PC-3 (cell line): Measurements from ENCODE around the gene ASXL1. TPM values are rescaled to one million over a fixed set of nuclear protein-coding genes. Genes with fewer than 3 reads are reported as not detected.
"Not testable (repeated sequence)": the region's sequence is repeated elsewhere in the genome, so short reads cannot be mapped to it uniquely, and the experiment has no call there.

Source experiments
- ATAC-seq: fragments of 200-7000 bp; cut with Tn5 transposase; 2 replicates; pipeline ENCODE4 v1.9.1; 2020; ENCODE audit warnings: mild to moderate bottlenecking, moderate library complexity
- BruUV-seq: library from RNA; stranded (reverse); fragments of 400-500 nt; replicated peaks from 2 replicates; lab custom pipeline; 2021; lab: Mats Ljungman, UMichigan
- CTCF ChIA-PET: fragments of 300-600 bp; sonication (Branson Sonifier 250); formaldehyde crosslinking; loops from one replicate; lab custom pipeline; 2022; ENCODE audit warnings: antibody characterized with exemption; lab: Charles Lee
- POLR2A ChIA-PET: fragments of 300-600 bp; sonication (Branson Sonifier 250); formaldehyde crosslinking; loops from one replicate; lab custom pipeline; 2022; ENCODE audit warnings: antibody characterized with exemption; ENCODE audit not compliant: unreplicated experiment; lab: Charles Lee
- DNase-seq: peaks from one replicate; pipeline ENCODE4 v3.0.0-alpha.2; 2015
- H2AFZ ChIP-seq: fragments of 300-600 bp; sonication (generic); 2 replicates; pipeline ENCODE4 v1.6.0; 2016; ENCODE audit warnings: antibody characterized with exemption, low read length
- H3F3A ChIP-seq: fragments of 300-600 bp; sonication (generic); one replicate; pipeline ENCODE4 v1.6.0; 2017; ENCODE audit warnings: antibody characterized with exemption, low read length, control low read depth, mild to moderate bottlenecking; ENCODE audit not compliant: unreplicated experiment
- H3K27ac ChIP-seq: fragments of 300-600 bp; sonication (generic); 2 replicates; pipeline ENCODE4 v1.5.1; 2016; ENCODE audit warnings: mild to moderate bottlenecking, low read length
- H3K27me3 ChIP-seq: fragments of 300-600 bp; sonication (generic); 2 replicates; pipeline ENCODE4 v1.6.1; 2016; ENCODE audit warnings: low read length, mixed read lengths
- H3K36me3 ChIP-seq: fragments of 300-600 bp; sonication (generic); 2 replicates; pipeline ENCODE4 v1.6.1; 2016; ENCODE audit warnings: low read depth, mixed run types, low read length, mixed read lengths
- H3K4me1 ChIP-seq: fragments of 300-600 bp; sonication (generic); 2 replicates; pipeline ENCODE4 v1.5.1; 2016; ENCODE audit warnings: low read length; ENCODE audit not compliant: insufficient read depth
- H3K4me2 ChIP-seq: fragments of 300-600 bp; sonication (generic); 2 replicates; pipeline ENCODE4 v1.6.0; 2016; ENCODE audit warnings: low read length
- H3K4me3 ChIP-seq: fragments of 300-600 bp; sonication (generic); 2 replicates; pipeline ENCODE4 v1.5.1; 2016; ENCODE audit warnings: mild to moderate bottlenecking, low read length, mixed read lengths
- H3K79me2 ChIP-seq: fragments of 300-600 bp; sonication (generic); 2 replicates; pipeline ENCODE4 v1.6.1; 2017; ENCODE audit warnings: low read length, mixed read lengths
- H3K9ac ChIP-seq: fragments of 300-600 bp; sonication (generic); 2 replicates; pipeline ENCODE4 v1.6.0; 2016; ENCODE audit warnings: mild to moderate bottlenecking, low read length
- H3K9me2 ChIP-seq: fragments of 300-600 bp; sonication (generic); replicated peaks from 2 replicates; pipeline ENCODE4 v1.6.1; 2016; ENCODE audit warnings: mixed run types, low read length, mixed read lengths
- H3K9me3 ChIP-seq: fragments of 300-600 bp; sonication (generic); 2 replicates; pipeline ENCODE4 v1.6.1; 2016; ENCODE audit warnings: low read length, mixed read lengths
- H4K20me1 ChIP-seq: fragments of 300-600 bp; sonication (generic); 2 replicates; pipeline ENCODE4 v1.6.1; 2016; ENCODE audit warnings: low read length, mixed read lengths
- CTCF ChIP-seq: fragments of 300-600 bp; sonication (generic); conservative IDR thresholded peaks from 2 replicates; pipeline ENCODE4 v1.5.1; 2017; ENCODE audit warnings: antibody characterized with exemption, low read depth, mild to moderate bottlenecking, low read length
- EZH2 ChIP-seq: fragments of 300-600 bp; sonication (generic); IDR thresholded peaks from one replicate; pipeline ENCODE4 v1.6.1; 2017; ENCODE audit warnings: antibody characterized with exemption, mild to moderate bottlenecking, low read length; ENCODE audit not compliant: unreplicated experiment
- EZH2phosphoT487 ChIP-seq: fragments of 300-600 bp; sonication (generic); IDR thresholded peaks from 2 replicates; pipeline ENCODE4 v1.6.1; 2018; ENCODE audit warnings: mild to moderate bottlenecking, antibody characterized with exemption, low read length, borderline replicate concordance
- intact Hi-C: fragments of 100-400 bp; cut with micrococcal nuclease; formaldehyde crosslinking; loops from 2 replicates; pipeline ENCODE4 v1.9.0; 2023
- total RNA-seq: library from RNA; depleted of rRNA; stranded (reverse); fragments of >200 nt; gene quantifications from 2 replicates; pipeline ENCODE4 v1.2.3, GENCODE V29; 2014

Gene ASXL1
- total RNA-seq, 1 experiment from 2014 or later: 42.8 TPM

GRCh38 chr20:32321390-32321789, 36.7 kb upstream of the ASXL1 start:
- intact Hi-C loops: no loop called here
- no peak overlapping the region for H3K4me2 ChIP-seq
- no peaks in the 10 kb centered on the region for H3K27me3 ChIP-seq
- no TSS peak for BruUV-seq
- ChIA-PET POLR2A (no interaction called here), CTCF (no interaction called here)
- no peaks in the 10 kb centered on the region for H4K20me1 ChIP-seq
- ATAC-seq (no peak), DNase-seq (no peak)
- H3K79me2 ChIP-seq: no peaks in the 10 kb centered on the region
- H3K4me1 ChIP-seq: peaks cover 12% of the 10 kb centered on the region
- H3K27ac ChIP-seq: no peak overlapping the region
- no peaks in the 10 kb centered on the region for H3K9me2 ChIP-seq
- H3K9ac ChIP-seq: no peak overlapping the region
- H3K9me3 ChIP-seq: no peaks in the 10 kb centered on the region
- peaks cover 8% of the 10 kb centered on the region for H3K36me3 ChIP-seq
- no peak overlapping the region for H2AFZ ChIP-seq
- TF ChIP-seq EZH2 (no peak), CTCF (no peak), EZH2phosphoT487 (no peak)
- H3K4me3 ChIP-seq: no peak overlapping the region
- H3F3A ChIP-seq: no peaks in the 10 kb centered on the region

GRCh38 chr20:32322260-32322659, 35.9 kb upstream of the ASXL1 start:
- H4K20me1 ChIP-seq, H3K27ac ChIP-seq, H3K9ac ChIP-seq, H3K79me2 ChIP-seq, H3K9me2 ChIP-seq, POLR2A ChIA-PET, H3K27me3 ChIP-seq, H2AFZ ChIP-seq, H3K4me3 ChIP-seq, intact Hi-C loops, CTCF ChIA-PET, H3K9me3 ChIP-seq, BruUV-seq, DNase-seq, H3K36me3 ChIP-seq, H3F3A ChIP-seq, ATAC-seq, H3K4me2 ChIP-seq: not testable (repeated sequence)
- peaks cover 11% of the 10 kb centered on the region for H3K4me1 ChIP-seq

GRCh38 chr20:32323761-32324160, 34.4 kb upstream of the ASXL1 start:
- ATAC-seq, H3F3A ChIP-seq, H3K4me2 ChIP-seq, POLR2A ChIA-PET, H3K36me3 ChIP-seq, H3K9ac ChIP-seq, H2AFZ ChIP-seq, H3K27me3 ChIP-seq, H3K9me2 ChIP-seq, H3K9me3 ChIP-seq, H3K27ac ChIP-seq, CTCF ChIA-PET, BruUV-seq, H3K4me3 ChIP-seq, H4K20me1 ChIP-seq, H3K79me2 ChIP-seq, DNase-seq: not testable (repeated sequence)
- intact Hi-C loops: loop anchor here (2.0 kb wide), 1 partner anchor 57 kb away; no protein-coding TSS in a partner anchor
- H3K4me1 ChIP-seq: peaks cover 11% of the 10 kb centered on the region
